SK-N-SH (cell line): ENCODE results near the gene PARVB. TPM values are rescaled to one million over a fixed set of nuclear protein-coding genes. Genes with fewer than 3 reads are reported as not detected.

Source experiments
- CTCF ChIA-PET: fragments of 300-600, 350-600 bp; formaldehyde crosslinking; extraction: SDS; loops from one replicate; lab custom pipeline; 2021; lab: Yijun Ruan, JAX
- POLR2A ChIA-PET: fragments of 350-600 bp; sonication (Branson Sonifier 250); formaldehyde crosslinking; extraction: SDS; loops from one replicate; lab custom pipeline; 2020; ENCODE audit warnings: antibody characterized with exemption, inconsistent platforms; lab: Yijun Ruan, JAX
- DNase-seq: peaks from one replicate; pipeline ENCODE4 v3.0.0; 2012
- H2AFZ ChIP-seq: fragments of 200-600 bp; sonication (generic); 2 replicates; pipeline ENCODE4 v1.8.1; 2016; ENCODE audit warnings: antibody characterized with exemption, mild to moderate bottlenecking, low read depth
- H3F3A ChIP-seq: fragments of 200-600 bp; sonication (generic); replicated peaks from 2 replicates; pipeline ENCODE3; 2016; ENCODE audit warnings: antibody characterized with exemption, mild to moderate bottlenecking; ENCODE audit not compliant: insufficient read depth
- H3K27ac ChIP-seq, 2 experiments: fragments of 200-500 bp in 1 of 2; fragments of 200-600 bp in 1 of 2; sonication (Bioruptor generic) in 1 of 2; sonication (generic), shearing (Covaris generic) in 1 of 2; 2 replicates each; pipeline versions ENCODE4 v1.5.1 to v1.6.1; 2014 to 2016; ENCODE audit warnings: low read depth in 2 of 2, inconsistent platforms in 1 of 2, low read length in 1 of 2, mild to moderate bottlenecking in 1 of 2, mixed read lengths in 1 of 2
- H3K27me3 ChIP-seq: fragments of 200-600 bp; sonication (generic), shearing (Covaris generic); 2 replicates; pipeline ENCODE4 v1.6.1; 2016; ENCODE audit warnings: mixed run types; ENCODE audit not compliant: insufficient read depth
- H3K36me3 ChIP-seq, 2 experiments: fragments of 200-500 bp in 1 of 2; fragments of 200-600 bp in 1 of 2; sonication (Bioruptor generic) in 1 of 2; sonication (generic) in 1 of 2; replicated peaks in 1 of 2; 2 replicates each; pipeline versions ENCODE3 to v1.5.1; 2014 to 2016; ENCODE audit warnings: low read length in 1 of 2, mild to moderate bottlenecking in 1 of 2; ENCODE audit not compliant: insufficient read depth in 2 of 2, control insufficient read depth in 1 of 2
- H3K4me1 ChIP-seq, 2 experiments: fragments of 200-500 bp in 1 of 2; fragments of 200-600 bp in 1 of 2; sonication (Bioruptor generic) in 1 of 2; sonication (generic), shearing (Covaris generic) in 1 of 2; 2 replicates each; pipeline versions ENCODE4 v1.5.1 to v1.6.1; 2014 to 2016; ENCODE audit warnings: low read depth in 1 of 2, low read length in 1 of 2, mixed run types in 1 of 2; ENCODE audit not compliant: insufficient read depth in 2 of 2, control insufficient read depth in 1 of 2
- H3K4me2 ChIP-seq: fragments of 200-600 bp; sonication (generic), shearing (Covaris generic); 2 replicates; pipeline ENCODE4 v1.6.1; 2017; ENCODE audit warnings: mixed run types
- H3K4me3 ChIP-seq, 2 experiments: fragments of 200-500 bp in 1 of 2; fragments of 200-600 bp in 1 of 2; sonication (Bioruptor generic) in 1 of 2; sonication (generic), shearing (Covaris generic) in 1 of 2; 2 replicates each; pipeline versions ENCODE4 v1.5.1 to v1.8.1; 2014 to 2016; ENCODE audit warnings: low read depth in 2 of 2, inconsistent platforms in 1 of 2, low read length in 1 of 2, mild to moderate bottlenecking in 1 of 2, mixed read lengths in 1 of 2, moderate library complexity in 1 of 2
- H3K79me2 ChIP-seq: fragments of 200-600 bp; sonication (generic); 2 replicates; pipeline ENCODE4 v1.8.1; 2017; ENCODE audit warnings: mild to moderate bottlenecking; ENCODE audit not compliant: insufficient read depth
- H3K9ac ChIP-seq: fragments of 200-600 bp; sonication (generic); 2 replicates; pipeline ENCODE4 v1.6.1; 2017; ENCODE audit warnings: mixed run types
- H3K9me2 ChIP-seq: fragments of 200-600 bp; sonication (generic); 2 replicates; pipeline ENCODE4 v1.6.1; 2017; ENCODE audit warnings: mixed run types
- H3K9me3 ChIP-seq: fragments of 200-600 bp; sonication (generic); 2 replicates; pipeline ENCODE4 v1.6.1; 2017; ENCODE audit warnings: mixed run types, mild to moderate bottlenecking, moderate library complexity
- H4K20me1 ChIP-seq: fragments of 200-600 bp; sonication (generic); 2 replicates; pipeline ENCODE4 v1.6.1; 2017; ENCODE audit warnings: mild to moderate bottlenecking, mixed run types; ENCODE audit not compliant: insufficient read depth
- CHD2 ChIP-seq: fragments of 150-350 bp; IDR thresholded peaks from 2 replicates; pipeline ENCODE4 v1.6.1; 2018; ENCODE audit warnings: low read length; ENCODE audit not compliant: partially characterized antibody
- CTCF ChIP-seq: fragments of 200-600 bp; sonication (generic); IDR thresholded peaks from 2 replicates; pipeline ENCODE4 v1.6.1; 2017; ENCODE audit warnings: antibody characterized with exemption, mild to moderate bottlenecking, moderate library complexity
- ELF1 ChIP-seq: IDR thresholded peaks from 2 replicates; pipeline ENCODE4 v1.4.0; 2012
- FOSL2 ChIP-seq: IDR thresholded peaks from 2 replicates; pipeline ENCODE4 v1.4.0; 2012; ENCODE audit warnings: low read depth, mild to moderate bottlenecking, moderate library complexity, borderline replicate concordance
- FOXM1 ChIP-seq: IDR thresholded peaks from 2 replicates; pipeline ENCODE4 v1.4.0; 2012; ENCODE audit warnings: low read depth, mild to moderate bottlenecking
- GABPA ChIP-seq: IDR thresholded peaks from 2 replicates; pipeline ENCODE4 v1.4.0; 2012; ENCODE audit warnings: low read depth, mild to moderate bottlenecking
- JUND ChIP-seq: IDR thresholded peaks from 2 replicates; pipeline ENCODE4 v1.4.0; 2012
- MAX ChIP-seq: IDR thresholded peaks from 2 replicates; pipeline ENCODE4 v1.4.0; 2012; ENCODE audit warnings: low read depth
- MXI1 ChIP-seq: IDR thresholded peaks from 2 replicates; pipeline ENCODE4 v1.6.1; 2012; ENCODE audit warnings: mild to moderate bottlenecking, low read depth, low read length, improper control_type of control experiment
- POLR2AphosphoS5 ChIP-seq: IDR thresholded peaks from 2 replicates; pipeline ENCODE4 v1.6.1; 2012; ENCODE audit warnings: low read depth, low read length
- RAD21 ChIP-seq: IDR thresholded peaks from 2 replicates; pipeline ENCODE4 v1.6.1; 2012; ENCODE audit warnings: mild to moderate bottlenecking, low read length
- RCOR1 ChIP-seq: fragments of 150-350 bp; IDR thresholded peaks from 2 replicates; pipeline ENCODE4 v1.6.1; 2017; ENCODE audit warnings: antibody characterized with exemption, low read length
- RXRA ChIP-seq: IDR thresholded peaks from 2 replicates; pipeline ENCODE4 v1.4.0; 2012; ENCODE audit warnings: low read depth, mild to moderate bottlenecking, borderline replicate concordance
- TAF1 ChIP-seq: IDR thresholded peaks from 2 replicates; pipeline ENCODE4 v1.6.1; 2012; ENCODE audit warnings: low read depth, mild to moderate bottlenecking, low read length, moderate library complexity, borderline replicate concordance
- WGBS: methylation state at CpG from one replicate; pipeline ENCODE4 v1.1.6; 2017; ENCODE audit warnings: low lambda C conversion rate; 5-methylcytosine and 5-hydroxymethylcytosine counted together
- polyA plus RNA-seq, 3 experiments: library from polyadenylated mRNA; depleted of rRNA; stranded (reverse); fragments of >200 nt; gene quantifications; 2 replicates each; pipeline ENCODE4 v1.2.3, GENCODE V29; 2012
- TF ChIP-seq, protein P1 (sequence below): fragments of 150-350 bp; IDR thresholded peaks from 2 replicates; pipeline ENCODE4 v1.6.1; 2017; ENCODE audit warnings: antibody characterized with exemption, low read length, low read depth, borderline replicate concordance
- TF ChIP-seq, protein P2 (sequence below): IDR thresholded peaks from 2 replicates; pipeline ENCODE4 v1.4.0; 2012; ENCODE audit warnings: low read depth, borderline replicate concordance

Gene PARVB
- polyA plus RNA-seq, 1 of the 3 experiments (the other 2 are of a cell fraction) = 87.8 TPM

DNA sequence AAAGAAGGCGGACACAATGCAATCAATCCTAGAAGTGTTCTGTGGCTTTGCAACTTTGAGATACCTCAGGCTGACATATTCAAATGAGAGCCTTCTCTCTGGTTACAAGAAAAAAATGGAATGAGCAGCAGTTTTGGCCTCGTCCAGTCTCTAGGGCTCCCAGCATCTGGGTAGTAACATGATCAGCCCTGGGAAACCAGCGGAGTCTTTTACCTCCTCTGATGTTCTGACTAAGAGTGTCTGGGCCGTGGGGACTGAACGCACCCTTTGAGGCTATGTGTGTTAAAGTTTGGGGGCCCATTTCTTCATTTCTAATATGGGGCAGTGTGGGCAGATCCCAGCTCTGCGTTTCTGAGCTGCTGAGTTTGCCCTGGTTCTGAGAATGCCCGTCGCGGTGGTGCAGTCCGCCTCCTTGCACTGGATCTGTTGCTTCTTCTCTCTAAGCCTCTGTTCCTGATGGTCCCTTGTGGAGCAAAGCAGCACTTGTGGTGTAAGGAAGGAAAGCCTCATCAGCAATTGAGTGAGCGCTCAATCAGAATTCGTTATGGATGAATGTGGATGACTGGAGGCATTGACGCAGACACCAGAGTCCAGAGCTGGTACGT is 8.1 kb downstream of the PARVB start:
- no peak for DNase-seq
- no peaks in the 10 kb centered on the region for H3K9me3 ChIP-seq
- 90% methylated on average over 13 of the region's 14 CpGs for WGBS
- no peak overlapping the region for H3K4me2 ChIP-seq
- no peak overlapping the region for H3K9ac ChIP-seq
- TF ChIP-seq CTCF (no peak), MXI1 (no peak), POLR2AphosphoS5 (no peak), FOSL2 (no peak), MAX (no peak), TAF1 (no peak)
- TF ChIP-seq, protein P1, sequence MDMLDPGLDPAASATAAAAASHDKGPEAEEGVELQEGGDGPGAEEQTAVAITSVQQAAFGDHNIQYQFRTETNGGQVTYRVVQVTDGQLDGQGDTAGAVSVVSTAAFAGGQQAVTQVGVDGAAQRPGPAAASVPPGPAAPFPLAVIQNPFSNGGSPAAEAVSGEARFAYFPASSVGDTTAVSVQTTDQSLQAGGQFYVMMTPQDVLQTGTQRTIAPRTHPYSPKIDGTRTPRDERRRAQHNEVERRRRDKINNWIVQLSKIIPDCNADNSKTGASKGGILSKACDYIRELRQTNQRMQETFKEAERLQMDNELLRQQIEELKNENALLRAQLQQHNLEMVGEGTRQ = no peak
- TF ChIP-seq, all 33 proteins: peak for 0
- Histone ChIP-seq H2AFZ (no peak overlapping the region), H3K27me3 (no peaks in the 10 kb centered on the region), H3K27ac (no peak overlapping the region), H4K20me1 (no peaks in the 10 kb centered on the region; the same call in 1 of the 2 replicates), H3F3A (no peaks in the 10 kb centered on the region), H3K4me1 (peaks cover 0 to 3% of the 10 kb centered on the region in 2 experiments; a peak in 1 of 4 replicates), H3K79me2 (peaks cover 10% of the 10 kb centered on the region; the same call in 1 of the 2 replicates), H3K4me3 (no peak overlapping the region), H3K36me3 (no peaks in the 10 kb centered on the region), H3K9me2 (no peaks in the 10 kb centered on the region)
- ChIA-PET POLR2A (no interaction called here), CTCF (interaction anchor here (2.1 kb wide), 1 partner anchor 39 kb away, joined by 9 read pairs; no protein-coding TSS in a partner anchor)

DNA sequence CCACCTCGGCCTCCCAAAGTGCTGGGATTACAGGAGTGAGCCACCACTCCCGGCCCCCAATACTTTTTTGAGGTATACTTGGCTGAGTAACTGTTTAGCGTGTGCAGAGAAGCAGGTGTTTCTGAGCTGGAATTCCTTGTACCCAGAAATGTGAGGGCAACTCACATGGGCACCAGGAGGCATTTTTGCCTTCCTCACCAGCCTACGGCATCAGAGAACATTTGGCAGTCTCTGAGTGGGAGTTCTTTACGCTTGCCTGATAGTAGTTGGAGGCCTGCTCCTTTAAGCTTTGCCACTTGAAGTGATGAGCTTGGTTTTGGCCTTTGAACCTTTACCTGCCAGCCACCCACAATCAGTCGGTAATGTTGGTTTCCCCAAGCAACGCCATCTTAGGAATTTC is 9.2 kb downstream of the PARVB start:
- Histone ChIP-seq H4K20me1 (no peaks in the 10 kb centered on the region; the same call in 1 of the 2 replicates), H3K4me3 (no peak overlapping the region), H3K27me3 (no peaks in the 10 kb centered on the region), H2AFZ (no peak overlapping the region), H3K9me2 (no peaks in the 10 kb centered on the region)
- no peak for DNase-seq
- TF ChIP-seq GABPA (no peak), TAF1 (no peak), JUND (no peak), CHD2 (no peak), RXRA (no peak), RCOR1 (no peak), FOXM1 (no peak), RAD21 (no peak), ELF1 (no peak)
- TF ChIP-seq, protein P1 = no peak
- TF ChIP-seq, protein P2, sequence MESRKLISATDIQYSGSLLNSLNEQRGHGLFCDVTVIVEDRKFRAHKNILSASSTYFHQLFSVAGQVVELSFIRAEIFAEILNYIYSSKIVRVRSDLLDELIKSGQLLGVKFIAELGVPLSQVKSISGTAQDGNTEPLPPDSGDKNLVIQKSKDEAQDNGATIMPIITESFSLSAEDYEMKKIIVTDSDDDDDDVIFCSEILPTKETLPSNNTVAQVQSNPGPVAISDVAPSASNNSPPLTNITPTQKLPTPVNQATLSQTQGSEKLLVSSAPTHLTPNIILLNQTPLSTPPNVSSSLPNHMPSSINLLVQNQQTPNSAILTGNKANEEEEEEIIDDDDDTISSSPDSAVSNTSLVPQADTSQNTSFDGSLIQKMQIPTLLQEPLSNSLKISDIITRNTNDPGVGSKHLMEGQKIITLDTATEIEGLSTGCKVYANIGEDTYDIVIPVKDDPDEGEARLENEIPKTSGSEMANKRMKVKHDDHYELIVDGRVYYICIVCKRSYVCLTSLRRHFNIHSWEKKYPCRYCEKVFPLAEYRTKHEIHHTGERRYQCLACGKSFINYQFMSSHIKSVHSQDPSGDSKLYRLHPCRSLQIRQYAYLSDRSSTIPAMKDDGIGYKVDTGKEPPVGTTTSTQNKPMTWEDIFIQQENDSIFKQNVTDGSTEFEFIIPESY = no peak
- TF ChIP-seq, all 33 proteins: peak for 0
- no peaks in the 10 kb centered on the region for H3K9me3 ChIP-seq
- POLR2A ChIA-PET = no interaction called here
- H3K79me2 ChIP-seq = peaks cover 10% of the 10 kb centered on the region; the same call in 1 of the 2 replicates
- no peak overlapping the region for H3K9ac ChIP-seq
- H3K4me2 ChIP-seq = no peak overlapping the region
- peaks cover 10% of the 10 kb centered on the region for H3F3A ChIP-seq
- H3K27ac ChIP-seq = no peak overlapping the region
- no peaks in the 10 kb centered on the region for H3K36me3 ChIP-seq
- CTCF ChIA-PET = interaction anchor here (2.1 kb wide), 1 partner anchor 40 kb away, joined by 9 read pairs; no protein-coding TSS in a partner anchor
- WGBS = 90% methylated on average over 5 of the region's 7 CpGs
- peaks cover 0 to 9% of the 10 kb centered on the region in 2 experiments; a peak in 3 of 4 replicates for H3K4me1 ChIP-seq
